Panc1 (cell line): Measurements from ENCODE around the gene SLC7A14. TPM values are rescaled to one million over a fixed set of nuclear protein-coding genes. Genes with fewer than 3 reads are reported as not detected.

Experiments
- ATAC-seq: fragments of 200-7000 bp; cut with Tn5 transposase; 2 replicates; pipeline ENCODE4 v1.9.1; 2020; ENCODE audit warnings: mild to moderate bottlenecking, moderate library complexity
- BruUV-seq: library from RNA; stranded (reverse); fragments of 400-500 nt; replicated peaks from 2 replicates; lab custom pipeline; 2021; lab: Mats Ljungman, UMichigan
- CTCF ChIA-PET: fragments of 300-600 bp; sonication (Branson Sonifier 250); formaldehyde crosslinking; loops from one replicate; lab custom pipeline; 2022; ENCODE audit warnings: antibody characterized with exemption; lab: Charles Lee
- POLR2A ChIA-PET: fragments of 300-600 bp; sonication (Branson Sonifier 250); formaldehyde crosslinking; loops from one replicate; lab custom pipeline; 2022; ENCODE audit warnings: antibody characterized with exemption; lab: Charles Lee
- DNase-seq: peaks from one replicate; pipeline ENCODE4 v3.0.0-alpha.2; 2010; ENCODE audit warnings: low read depth, low spot score
- H3K27ac ChIP-seq: 2 replicates; pipeline ENCODE4 v1.5.1; 2011; ENCODE audit warnings: mild to moderate bottlenecking, low read length, inconsistent platforms
- H3K27me3 ChIP-seq: fragments of 200-500 bp; sonication (Bioruptor generic); 2 replicates; pipeline ENCODE4 v1.6.0; 2014; ENCODE audit warnings: low read length, inconsistent platforms; ENCODE audit not compliant: control insufficient read depth, insufficient read depth
- H3K36me3 ChIP-seq: fragments of 200-500 bp; sonication (Bioruptor generic); 2 replicates; pipeline ENCODE4 v1.5.1; 2014; ENCODE audit warnings: inconsistent platforms, mild to moderate bottlenecking, low read length, moderate library complexity; ENCODE audit not compliant: control insufficient read depth, insufficient read depth
- H3K4me1 ChIP-seq: 2 replicates; pipeline ENCODE4 v1.5.1; 2011; ENCODE audit warnings: inconsistent platforms, mild to moderate bottlenecking, low read length, moderate library complexity; ENCODE audit not compliant: control insufficient read depth, insufficient read depth
- H3K4me3 ChIP-seq, 2 experiments: 2 replicates each; pipeline ENCODE4 v1.5.1; 2011 to 2012; ENCODE audit warnings: low read depth in 2 of 2, low read length in 2 of 2, mild to moderate bottlenecking in 2 of 2, inconsistent platforms in 1 of 2, moderate library complexity in 1 of 2
- H3K9me3 ChIP-seq: fragments of 200-500 bp; sonication (Bioruptor generic); 2 replicates; pipeline ENCODE4 v1.5.1; 2014; ENCODE audit warnings: low read depth, mild to moderate bottlenecking, inconsistent platforms, low read length, moderate library complexity; ENCODE audit not compliant: control insufficient read depth, insufficient read depth
- CTCF ChIP-seq: fragments of 450-650 bp; IDR thresholded peaks from 2 replicates; pipeline ENCODE4 v1.5.1; 2017; ENCODE audit warnings: mild to moderate bottlenecking
- POLR2AphosphoS5 ChIP-seq: IDR thresholded peaks from 2 replicates; pipeline ENCODE4 v1.6.1; 2012; ENCODE audit warnings: mild to moderate bottlenecking, low read depth, low read length, moderate library complexity
- REST ChIP-seq, 2 experiments: IDR thresholded peaks; 2 replicates each; pipeline ENCODE4 v1.6.1; 2011 to 2012; ENCODE audit warnings: low read depth in 2 of 2, control low read depth in 1 of 2, low read length in 1 of 2, mild to moderate bottlenecking in 1 of 2, moderate library complexity in 1 of 2; ENCODE audit not compliant: insufficient read depth in 1 of 2
- SIN3A ChIP-seq: IDR thresholded peaks from 2 replicates; pipeline ENCODE4 v1.6.1; 2012; ENCODE audit warnings: low read depth, mild to moderate bottlenecking, low read length, moderate library complexity, borderline replicate concordance; ENCODE audit not compliant: insufficient read depth
- TCF7L2 ChIP-seq: IDR thresholded peaks from 2 replicates; pipeline ENCODE4 v1.6.1; 2011; ENCODE audit warnings: mild to moderate bottlenecking, low read depth, low read length, inconsistent platforms
- in situ Hi-C: cut with HindIII; loops from 2 replicates; pipeline ENCODE4 v1.10.0; 2016; ENCODE audit warnings: low sequenced_read_pairs, low pct_unique_long_range_greater_than_20kb
- intact Hi-C: fragments of 100-400 bp; cut with micrococcal nuclease; formaldehyde crosslinking; loops from one replicate; pipeline ENCODE4 v1.10.0; 2022; ENCODE audit not compliant: unreplicated experiment
- total RNA-seq: library from RNA; stranded (reverse); gene quantifications from one replicate; pipeline ENCODE4 v1.2.1, GENCODE V29; 2021; ENCODE audit not compliant: unreplicated experiment

The SLC7A14 gene
- total RNA-seq, 1 experiment from 2014 or later: not detected

DNA sequence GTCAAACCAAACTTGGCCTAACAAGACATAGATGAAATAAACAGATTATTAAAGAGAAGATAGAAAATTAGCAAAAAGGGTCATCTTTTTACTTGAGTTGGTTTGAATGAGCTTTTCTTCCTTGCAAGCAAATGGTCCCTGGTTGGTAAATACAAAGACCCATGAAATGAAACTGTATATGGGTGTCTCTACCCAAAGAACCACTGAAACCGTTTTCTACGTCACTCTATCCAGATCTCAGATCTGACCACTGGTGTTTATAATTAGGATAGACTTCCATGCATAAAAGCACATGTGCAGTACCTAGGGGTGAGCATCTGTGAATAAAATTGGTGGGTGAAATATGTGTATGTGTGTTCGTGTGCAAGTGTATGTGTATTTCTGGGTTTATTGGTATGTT, 94.0 kb downstream of the SLC7A14 start:
- no peak overlapping the region for H3K4me3 ChIP-seq
- H3K27ac ChIP-seq: no peak overlapping the region
- H3K27me3 ChIP-seq: 0 out of 2 replicates have a peak, but pooled peaks cover 5% of the 10 kb centered on the region
- TF ChIP-seq POLR2AphosphoS5 (no peak), REST (IDR thresholded peaks at IDR 0.05; ENCODE audit: insufficient read depth in 1 of 2, low read depth in 2 of 2, low read length in 1 of 2) (no peak), TCF7L2 (no peak), SIN3A (no peak), CTCF (no peak)
- H3K36me3 ChIP-seq: no peaks in the 10 kb centered on the region
- no TSS peak for BruUV-seq
- DNase-seq: no peak
- no peaks in the 10 kb centered on the region for H3K9me3 ChIP-seq
- CTCF ChIA-PET: no interaction called here
- in situ Hi-C loops (no loop called here), intact Hi-C loops (no loop called here)
- POLR2A ChIA-PET: no interaction called here
- ATAC-seq: no peak
- H3K4me1 ChIP-seq: no peaks in the 10 kb centered on the region

- ChIA-PET POLR2A (no interaction called here), CTCF (no interaction called here)
- BruUV-seq: no TSS peak
- Histone ChIP-seq H3K27me3 (0 out of 2 replicates have a peak, but pooled peaks cover 5% of the 10 kb centered on the region), H3K9me3 (no peaks in the 10 kb centered on the region), H3K27ac (no peak overlapping the region), H3K36me3 (no peaks in the 10 kb centered on the region), H3K4me1 (no peaks in the 10 kb centered on the region), H3K4me3 (no peak overlapping the region)
- TF ChIP-seq SIN3A (no peak), REST (IDR thresholded peaks at IDR 0.05; ENCODE audit: insufficient read depth in 1 of 2, low read depth in 2 of 2, low read length in 1 of 2) (no peak)
- in situ Hi-C loops (no loop called here), intact Hi-C loops (no loop called here)
- ATAC-seq (no peak), DNase-seq (no peak)
Observed at GRCh38 chr3:170490828-170491560, 94.9 kb downstream of the SLC7A14 start.
